Ammon's horn (tissue), 1 donor: ENCODE measurements around the gene FBXL4.

ENCODE experiments used
- DNase-seq: peaks from one replicate; pipeline ENCODE4 v3.0.0-alpha.2; 2016; ENCODE audit warnings: low spot score

Gene FBXL4

GRCh38 chr6:98838975-98839374 lies 108.8 kb downstream of the FBXL4 start:
- no peak for DNase-seq

DNA sequence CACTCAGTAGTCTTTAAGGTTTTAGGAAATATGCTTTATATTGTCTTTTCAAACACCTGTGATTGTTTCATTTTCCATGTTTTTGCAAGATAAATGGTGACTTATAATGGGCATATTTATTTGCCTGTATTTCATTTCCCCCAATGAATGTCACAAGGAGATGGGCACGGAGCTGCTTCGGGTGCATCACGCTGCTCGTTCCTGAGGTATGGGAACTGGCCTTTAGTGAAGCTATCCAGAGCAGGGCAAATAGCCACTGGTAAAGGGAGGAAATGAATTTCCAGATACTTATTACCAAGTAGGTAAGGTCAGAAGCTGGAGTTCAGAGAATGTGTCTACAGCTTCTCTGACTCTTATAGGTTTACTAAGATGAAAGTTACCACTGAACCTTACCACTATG lies 109.7 kb downstream of the FBXL4 start:
- no peak for DNase-seq

DNA sequence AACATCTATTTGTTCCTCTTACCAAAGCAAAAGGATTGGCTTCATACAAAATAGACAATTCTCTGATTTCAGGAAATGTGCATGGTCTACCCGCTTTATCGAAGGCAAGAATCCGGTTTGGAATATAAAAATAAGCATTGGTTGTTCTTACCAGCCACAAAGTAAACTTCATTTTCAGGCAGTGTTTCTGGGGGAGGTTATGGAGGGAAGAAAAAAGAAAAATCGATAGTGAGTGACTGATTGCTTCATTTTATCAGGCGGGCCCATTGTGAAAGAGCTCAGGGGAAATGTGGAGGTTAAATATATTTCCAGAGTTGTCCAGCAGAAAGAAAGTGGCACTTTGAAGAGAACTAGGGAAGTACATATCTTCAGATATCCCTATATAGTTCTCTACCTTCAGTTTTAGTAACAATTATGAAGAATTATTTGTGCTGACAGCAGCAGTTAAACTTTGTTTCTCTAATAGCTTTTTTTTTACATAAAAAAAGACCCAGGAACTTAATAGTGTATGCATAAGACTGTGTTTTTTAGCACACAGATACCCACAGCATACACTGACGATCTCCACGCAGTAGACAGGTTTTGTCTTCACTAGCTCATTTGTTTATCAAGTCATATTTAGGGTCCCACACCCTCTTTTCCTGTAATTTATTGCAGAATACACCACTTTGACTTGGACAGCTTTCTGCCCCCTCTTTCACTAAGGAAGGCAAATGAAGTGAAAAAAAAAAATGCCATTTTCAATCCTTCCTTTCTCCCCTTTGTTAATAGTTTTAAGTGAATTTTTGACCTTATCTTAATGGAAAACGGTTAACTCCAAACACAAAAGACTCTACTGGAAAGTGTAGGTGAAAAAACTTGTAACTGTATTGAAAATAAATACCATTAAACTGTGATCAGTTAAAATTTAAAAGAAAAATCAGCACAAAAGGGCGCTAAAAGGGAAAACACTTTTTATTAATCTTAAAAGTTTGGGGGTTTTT lies 110.5 kb downstream of the FBXL4 start:
- no peak for DNase-seq

GRCh38 chr6:98836025-98836961 lies 111.5 kb downstream of the FBXL4 start:
- DNase-seq = no peak

DNA sequence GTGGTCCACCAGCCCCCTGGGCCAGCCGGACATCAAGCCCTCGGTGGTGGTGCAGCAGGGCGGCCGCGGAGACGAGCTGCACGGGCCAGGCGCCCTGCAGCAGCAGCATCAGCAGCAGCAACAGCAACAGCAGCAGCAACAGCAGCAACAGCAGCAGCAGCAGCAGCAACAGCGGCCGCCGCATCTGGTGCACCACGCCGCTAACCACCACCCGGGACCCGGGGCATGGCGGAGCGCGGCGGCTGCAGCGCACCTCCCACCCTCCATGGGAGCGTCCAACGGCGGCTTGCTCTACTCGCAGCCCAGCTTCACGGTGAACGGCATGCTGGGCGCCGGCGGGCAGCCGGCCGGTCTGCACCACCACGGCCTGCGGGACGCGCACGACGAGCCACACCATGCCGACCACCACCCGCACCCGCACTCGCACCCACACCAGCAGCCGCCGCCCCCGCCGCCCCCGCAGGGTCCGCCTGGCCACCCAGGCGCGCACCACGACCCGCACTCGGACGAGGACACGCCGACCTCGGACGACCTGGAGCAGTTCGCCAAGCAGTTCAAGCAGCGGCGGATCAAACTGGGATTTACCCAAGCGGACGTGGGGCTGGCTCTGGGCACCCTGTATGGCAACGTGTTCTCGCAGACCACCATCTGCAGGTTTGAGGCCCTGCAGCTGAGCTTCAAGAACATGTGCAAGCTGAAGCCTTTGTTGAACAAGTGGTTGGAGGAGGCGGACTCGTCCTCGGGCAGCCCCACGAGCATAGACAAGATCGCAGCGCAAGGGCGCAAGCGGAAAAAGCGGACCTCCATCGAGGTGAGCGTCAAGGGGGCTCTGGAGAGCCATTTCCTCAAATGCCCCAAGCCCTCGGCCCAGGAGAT lies 112.4 kb downstream of the FBXL4 start:
- no peak for DNase-seq

DNA sequence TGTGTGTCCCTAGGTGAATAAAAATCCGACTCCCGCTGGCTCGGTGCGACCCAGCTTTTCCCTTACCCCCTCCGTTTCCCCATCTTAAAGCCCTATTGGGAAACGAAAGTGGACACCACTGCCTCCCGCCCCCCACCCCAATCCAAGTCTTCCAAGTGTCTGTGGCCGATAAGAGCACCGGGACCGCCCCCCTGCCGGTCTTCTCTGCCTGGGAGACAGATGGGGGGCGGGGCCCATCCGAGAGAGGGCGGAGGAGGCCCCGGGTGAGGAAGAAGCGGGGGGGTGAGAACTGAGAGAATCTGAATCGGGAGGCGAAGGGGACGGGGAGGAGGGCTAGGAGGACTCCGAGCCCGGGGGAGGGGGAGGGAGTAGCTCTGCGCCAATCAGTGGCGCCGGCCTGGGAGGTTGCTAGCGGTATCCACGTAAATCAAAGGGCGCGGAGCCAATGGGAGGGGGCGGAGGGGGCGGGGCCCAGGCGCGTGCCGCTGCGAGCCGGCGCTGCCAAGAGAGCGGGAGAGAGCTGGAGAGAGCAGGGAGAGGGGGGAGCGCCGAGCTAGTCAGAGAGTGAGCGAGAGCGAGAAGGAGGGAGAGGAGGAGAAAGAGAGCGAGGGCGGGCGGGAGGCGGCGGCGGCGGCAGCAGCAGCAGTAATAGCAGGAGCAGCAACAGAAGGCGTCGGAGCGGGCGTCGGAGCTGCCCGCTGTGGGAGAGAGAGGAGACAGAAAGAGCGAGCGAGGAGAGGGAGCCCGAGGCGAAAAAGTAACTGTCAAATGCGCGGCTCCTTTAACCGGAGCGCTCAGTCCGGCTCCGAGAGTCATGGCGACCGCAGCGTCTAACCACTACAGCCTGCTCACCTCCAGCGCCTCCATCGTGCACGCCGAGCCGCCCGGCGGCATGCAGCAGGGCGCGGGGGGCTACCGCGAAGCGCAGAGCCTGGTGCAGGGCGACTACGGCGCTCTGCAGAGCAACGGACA lies 113.4 kb downstream of the FBXL4 start, which contains the start of gene POU3F2:
POU3F2 (plus strand) TSS at position 515 of the 972 bp plus-strand sequence; CDS start at position 815, 300 bp downstream.
- DNase-seq = peak; percentile 97

DNA sequence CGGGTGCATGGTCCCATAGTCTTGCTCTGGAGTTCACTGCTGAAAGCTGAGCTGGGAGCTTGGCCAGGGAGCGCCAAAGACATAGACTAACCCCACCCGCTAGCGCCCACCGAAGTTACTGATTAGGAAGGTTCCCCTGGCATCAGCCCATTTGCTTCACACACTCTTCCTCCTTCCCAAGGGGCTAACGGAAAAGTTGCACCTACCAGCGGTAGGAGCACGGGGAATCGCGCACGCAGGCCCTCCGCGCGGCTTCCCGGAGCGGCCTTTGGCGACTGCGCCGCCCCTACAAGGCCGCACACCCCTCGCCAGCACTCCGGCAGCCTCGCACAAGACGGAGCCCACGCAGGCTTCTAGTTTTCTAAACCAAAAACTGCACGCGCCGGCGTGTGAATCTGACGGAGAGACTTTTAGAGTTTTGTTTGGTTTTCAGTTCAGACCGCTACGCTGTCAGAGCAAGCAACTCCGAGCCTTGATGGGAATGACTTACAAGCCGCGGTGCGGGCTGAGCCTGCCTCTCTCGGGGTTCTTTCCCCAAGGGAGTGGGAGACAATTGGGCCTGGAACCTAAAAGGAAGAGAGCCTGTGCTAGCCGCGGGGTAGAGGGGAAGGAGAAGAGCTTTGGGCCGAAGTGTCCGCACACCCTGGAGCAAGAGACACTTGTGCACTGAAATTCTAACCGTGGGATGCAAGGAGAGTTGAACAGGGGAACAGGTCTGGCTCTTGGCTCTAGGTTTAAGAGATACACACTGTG lies 114.3 kb downstream of the FBXL4 start:
- DNase-seq = peak; percentile 80

DNA sequence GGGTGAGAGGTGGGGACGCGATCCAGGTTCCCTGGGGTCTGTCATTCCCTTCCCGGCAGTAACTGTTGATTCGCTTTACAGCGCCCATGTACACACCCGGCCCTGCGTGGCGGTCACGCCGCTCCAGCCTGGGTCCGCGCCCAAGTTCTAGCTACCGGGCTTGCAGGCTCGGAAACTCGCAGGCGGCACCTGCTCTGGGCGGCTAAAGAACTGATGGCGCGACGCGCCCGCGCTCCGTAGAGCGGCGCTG lies 114.8 kb downstream of the FBXL4 start:
- no peak for DNase-seq

- peak; percentile 82 for DNase-seq
Observed at GRCh38 chr6:98832284-98833056, 115.3 kb downstream of the FBXL4 start.

GRCh38 chr6:98831959-98832283 lies 115.8 kb downstream of the FBXL4 start:
- no peak for DNase-seq

DNA sequence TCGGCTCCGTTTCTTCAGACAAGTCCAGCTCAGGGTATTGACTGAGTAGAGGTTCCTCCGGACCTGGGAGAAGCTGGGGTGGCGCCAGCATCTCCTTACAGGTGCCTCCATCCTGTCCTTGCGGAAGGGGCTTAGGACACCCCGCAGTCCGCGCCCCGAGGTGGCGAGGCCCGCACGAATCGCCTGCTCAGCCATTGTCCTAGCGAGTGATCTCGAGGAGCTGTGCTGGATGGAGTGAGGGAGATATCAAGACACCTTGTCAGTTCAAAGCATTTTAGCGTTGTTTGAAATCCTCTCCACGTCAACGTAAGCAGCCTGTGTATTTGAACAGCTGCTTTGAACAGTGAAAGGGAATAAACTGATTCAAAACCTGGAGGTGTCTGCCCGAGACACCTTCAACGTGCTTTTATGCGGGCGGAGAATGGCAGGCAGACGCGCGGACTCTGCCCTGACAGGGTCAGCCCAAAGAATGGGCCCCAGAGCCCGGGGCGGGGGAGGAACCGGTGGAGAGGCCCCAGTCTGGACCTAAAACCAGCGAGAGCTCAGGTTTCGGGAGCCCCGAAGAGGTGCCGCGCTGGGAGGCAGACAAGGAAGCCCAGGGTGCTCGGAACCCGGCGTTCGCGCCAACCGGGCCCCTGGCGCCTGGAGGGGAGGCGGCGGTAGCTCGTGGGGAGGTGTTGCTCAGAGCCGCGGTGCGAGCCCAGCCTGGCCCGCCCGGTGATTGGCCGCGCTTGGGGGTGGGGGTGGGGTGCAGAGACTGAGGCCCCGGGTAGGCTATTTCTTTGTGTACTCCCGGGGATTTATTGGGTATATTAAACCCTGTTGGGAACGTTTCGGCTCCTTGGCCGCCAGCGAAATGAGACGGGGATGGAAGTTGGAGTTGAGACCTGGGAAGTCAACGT lies 116.4 kb downstream of the FBXL4 start:
- no peak for DNase-seq

DNA sequence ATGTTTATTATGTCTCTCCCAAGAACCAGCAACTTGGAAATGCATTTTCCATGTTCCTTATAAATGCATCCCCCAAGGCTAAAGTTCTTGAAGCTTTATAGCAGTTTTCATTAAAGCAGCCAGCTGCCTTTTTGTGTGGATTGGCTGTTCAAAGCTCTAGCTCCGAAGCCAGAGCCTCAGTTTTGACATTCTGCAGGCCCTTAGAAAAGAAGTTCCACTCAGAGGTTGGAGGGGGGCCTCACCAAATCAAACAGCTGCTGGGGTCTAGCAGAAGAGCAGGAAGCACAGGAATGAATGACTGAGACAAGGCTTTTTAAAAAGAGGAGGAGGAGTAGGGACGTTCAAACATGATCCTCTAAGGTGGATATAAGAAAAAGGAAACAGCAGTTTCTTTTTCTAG lies 117.6 kb downstream of the FBXL4 start:
- no peak for DNase-seq

GRCh38 chr6:98828941-98829411 lies 118.8 kb downstream of the FBXL4 start:
- DNase-seq = no peak

DNA sequence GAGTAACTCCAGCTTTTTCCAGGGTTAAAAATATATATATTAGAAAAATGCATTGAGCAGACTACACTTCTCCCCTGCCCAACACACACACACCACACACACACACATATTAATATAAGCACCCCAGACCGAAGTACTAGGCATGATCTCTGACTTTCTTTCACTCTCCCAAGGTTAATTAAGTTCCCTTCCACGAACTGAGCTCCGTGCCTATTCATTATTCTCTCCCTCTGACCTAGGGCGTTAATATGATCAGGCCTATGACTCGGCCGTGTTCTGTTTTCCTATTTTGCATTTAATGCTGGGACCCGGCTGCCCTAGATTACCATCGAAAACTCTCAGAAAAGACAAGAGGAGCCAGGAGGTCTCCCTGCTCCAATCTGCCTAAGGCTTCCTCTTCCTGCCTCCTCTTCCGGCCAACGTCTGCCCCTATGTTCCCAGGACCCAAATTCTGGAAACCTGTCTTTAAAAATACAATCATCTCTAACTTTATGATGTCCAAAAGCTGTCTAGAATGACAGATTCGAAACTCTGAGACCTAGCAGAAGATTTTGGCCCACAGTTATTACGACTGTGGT lies 119.4 kb downstream of the FBXL4 start:
- no peak for DNase-seq

DNA sequence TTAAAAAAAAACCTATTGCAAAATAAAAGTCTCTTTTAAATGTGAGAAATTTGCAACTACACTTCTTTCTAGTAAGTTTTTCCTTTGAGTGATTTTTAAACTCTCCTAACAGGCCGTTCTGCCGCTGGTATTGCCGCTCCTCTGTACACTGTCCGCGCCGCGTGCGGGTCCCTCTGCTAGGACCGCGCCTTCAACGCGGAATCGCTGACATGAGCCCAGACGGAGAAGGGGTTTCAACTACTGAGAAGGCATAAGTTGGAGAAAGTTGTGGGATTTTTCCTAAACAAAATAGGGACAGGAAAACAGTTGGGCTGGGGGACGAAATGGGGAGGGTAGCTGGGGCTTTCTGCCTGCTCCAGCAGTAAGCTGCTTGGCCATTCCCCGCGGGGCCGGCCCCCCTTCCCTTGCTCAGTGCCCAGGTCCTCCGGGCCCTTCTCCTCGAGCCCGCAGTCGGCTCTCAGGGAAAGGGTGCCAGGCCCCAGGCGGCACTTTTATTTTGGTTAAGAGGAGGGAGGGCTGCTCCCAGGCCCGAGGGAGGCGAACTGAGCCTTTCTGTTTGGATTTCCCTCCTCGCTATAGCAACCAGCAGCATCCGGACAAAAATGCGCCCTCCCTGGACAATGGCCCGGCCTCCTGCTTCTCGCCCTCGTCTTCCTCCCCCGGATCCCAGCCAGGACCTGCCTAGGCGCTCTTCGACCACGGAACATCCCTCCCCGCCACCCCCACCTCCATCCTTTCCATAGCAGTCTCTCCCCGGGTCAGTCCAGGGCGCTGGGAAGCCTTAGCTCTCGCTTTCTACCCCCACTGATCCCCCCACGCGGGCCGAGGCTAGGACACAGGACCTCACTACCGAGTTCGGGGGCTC lies 120.2 kb downstream of the FBXL4 start:
- DNase-seq = peak; percentile 83

- DNase-seq = no peak
Observed at GRCh38 chr6:98825600-98826230, 122.0 kb downstream of the FBXL4 start.
